ENCODE data around the gene PDE4A. TPM values are rescaled to one million over a fixed set of nuclear protein-coding genes. Genes with fewer than 3 reads are reported as not detected.

PDE4A gene
- total RNA-seq, 2 donors from 2014 or later: 24.9 to 25.5 TPM

DNA sequence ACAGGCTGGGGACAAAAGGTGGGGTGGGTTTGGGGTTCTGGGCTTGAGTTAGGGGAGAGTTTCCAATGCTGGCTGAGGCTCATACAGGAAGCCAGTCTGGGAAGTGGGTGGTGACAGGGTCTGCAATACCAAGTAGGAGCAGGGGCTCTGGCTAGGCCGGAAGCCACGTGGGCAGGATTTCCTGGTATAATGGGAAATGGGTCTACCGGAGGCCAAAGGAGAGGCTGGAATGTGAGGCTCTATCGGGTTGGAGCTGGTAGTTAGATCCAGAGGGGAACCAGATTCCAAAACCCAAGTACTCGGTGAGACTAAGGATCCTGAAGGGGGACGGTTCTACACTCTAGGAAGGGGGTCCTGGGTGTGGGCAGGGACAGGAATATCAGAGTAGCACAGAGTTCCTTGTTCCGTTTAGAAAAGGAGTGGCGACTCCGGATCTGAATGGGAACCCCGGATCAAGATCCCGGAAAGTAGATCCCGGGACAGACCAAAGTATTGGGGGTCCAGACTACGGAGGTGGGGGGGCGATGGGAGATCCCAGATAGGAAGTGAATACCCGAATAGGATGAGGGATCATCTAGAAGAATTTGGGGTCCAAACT is 17.8 kb upstream of the PDE4A start:
- H3K4me3 ChIP-seq: peak overlapping the region; percentile 94
- DNase-seq (ENCODE audit: low spot score) (no peak), ATAC-seq (ENCODE audit: insufficient number of reproducible peaks, low FRiP score, low read depth) (no peak)
- H3K36me3 ChIP-seq: no peaks in the 10 kb centered on the region
- H3K4me1 ChIP-seq (ENCODE audit: control insufficient read depth in 1 of 2, low read depth in 2 of 2): peaks cover 24 to 40% of the 10 kb centered on the region in 2 donors
- H3K9me3 ChIP-seq: no peaks in the 10 kb centered on the region
- TF ChIP-seq, protein P1, sequence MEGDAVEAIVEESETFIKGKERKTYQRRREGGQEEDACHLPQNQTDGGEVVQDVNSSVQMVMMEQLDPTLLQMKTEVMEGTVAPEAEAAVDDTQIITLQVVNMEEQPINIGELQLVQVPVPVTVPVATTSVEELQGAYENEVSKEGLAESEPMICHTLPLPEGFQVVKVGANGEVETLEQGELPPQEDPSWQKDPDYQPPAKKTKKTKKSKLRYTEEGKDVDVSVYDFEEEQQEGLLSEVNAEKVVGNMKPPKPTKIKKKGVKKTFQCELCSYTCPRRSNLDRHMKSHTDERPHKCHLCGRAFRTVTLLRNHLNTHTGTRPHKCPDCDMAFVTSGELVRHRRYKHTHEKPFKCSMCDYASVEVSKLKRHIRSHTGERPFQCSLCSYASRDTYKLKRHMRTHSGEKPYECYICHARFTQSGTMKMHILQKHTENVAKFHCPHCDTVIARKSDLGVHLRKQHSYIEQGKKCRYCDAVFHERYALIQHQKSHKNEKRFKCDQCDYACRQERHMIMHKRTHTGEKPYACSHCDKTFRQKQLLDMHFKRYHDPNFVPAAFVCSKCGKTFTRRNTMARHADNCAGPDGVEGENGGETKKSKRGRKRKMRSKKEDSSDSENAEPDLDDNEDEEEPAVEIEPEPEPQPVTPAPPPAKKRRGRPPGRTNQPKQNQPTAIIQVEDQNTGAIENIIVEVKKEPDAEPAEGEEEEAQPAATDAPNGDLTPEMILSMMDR (IDR thresholded peaks at IDR 0.05): no peak
- H3K27ac ChIP-seq: peak overlapping the region in 1 of 2 donors; percentile 52
- H3K27me3 ChIP-seq (replicated peaks; ENCODE audit: insufficient read depth): peaks cover 10% of the 10 kb centered on the region

DNA sequence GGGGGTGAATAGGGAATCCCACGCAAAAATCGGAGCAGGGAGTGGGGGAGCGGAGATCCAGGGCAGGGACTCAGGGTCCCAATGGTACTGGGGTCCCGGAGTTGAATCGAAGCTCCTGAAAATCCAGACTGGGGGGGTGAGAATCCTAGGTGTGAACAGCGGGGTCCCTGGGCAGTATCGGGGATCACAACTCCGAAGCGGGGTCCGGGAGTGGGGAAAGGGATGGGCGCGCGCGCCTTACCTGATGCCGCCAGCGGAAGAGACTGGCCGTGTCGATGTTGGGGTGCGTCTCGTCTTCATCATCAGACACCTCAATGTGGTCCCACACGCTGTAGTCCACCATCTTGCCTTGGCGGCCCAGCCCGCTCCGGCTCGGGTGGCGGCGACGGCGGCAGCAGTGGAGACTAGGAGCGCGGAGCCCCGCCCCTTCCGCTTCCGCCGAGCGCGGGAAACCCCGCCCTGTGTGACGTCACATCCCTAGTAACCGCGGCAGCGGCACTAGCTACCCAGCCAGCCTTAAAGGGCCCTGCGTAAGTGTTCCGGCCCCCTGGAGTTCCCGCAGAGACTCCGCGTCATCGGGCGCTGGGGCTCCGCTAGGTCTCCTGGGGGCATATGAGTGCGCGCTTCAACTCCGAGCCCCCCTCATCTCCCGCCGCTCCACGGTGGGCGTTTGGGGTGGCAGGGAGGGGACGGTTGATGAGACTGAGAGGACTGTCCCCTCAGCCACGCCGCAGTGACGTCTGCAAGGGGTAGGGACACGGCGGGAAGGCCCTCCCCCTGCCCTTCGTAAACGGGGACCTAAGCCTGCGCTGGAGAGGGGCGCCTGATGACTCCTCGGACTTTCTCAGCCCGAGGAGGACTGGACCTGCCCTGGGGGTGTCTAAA is 17.0 kb upstream of the PDE4A start, which contains the start of gene CDC37:
Gene CDC37 (minus strand): TSS at position 406 of the 885 bp plus-strand sequence. CDS start 63 bp downstream, at position 343.
- Histone ChIP-seq H3K27ac (peak within 1 kb of the TSS; percentile 52 to 54), H3K4me1 (ENCODE audit: control insufficient read depth in 1 of 2, low read depth in 2 of 2) (peaks cover 24 to 40% of the 10 kb centered on the region in 2 donors), H3K9me3 (no peaks in the 10 kb centered on the region), H3K27me3 (replicated peaks; ENCODE audit: insufficient read depth) (peaks cover 10% of the 10 kb centered on the region), H3K36me3 (no peaks in the 10 kb centered on the region), H3K4me3 (peak within 1 kb of the TSS; percentile 94)
- DNase-seq (ENCODE audit: low spot score) (peak; percentile 84), ATAC-seq (ENCODE audit: insufficient number of reproducible peaks, low FRiP score, low read depth) (peak; percentile 91)
- TF ChIP-seq, protein P1 (IDR thresholded peaks at IDR 0.05): no peak

- H3K27ac ChIP-seq: no peak overlapping the region
- ATAC-seq (ENCODE audit: insufficient number of reproducible peaks, low FRiP score, low read depth): no peak
- TF ChIP-seq, protein P1 (IDR thresholded peaks at IDR 0.05): no peak
These were observed 15.2 kb upstream of the PDE4A start for GRCh38 chr19:10404888-10405820.

GRCh38 chr19:10406191-10406590 is 14.1 kb upstream of the PDE4A start:
- TF ChIP-seq, protein P1 (IDR thresholded peaks at IDR 0.05): no peak
- ATAC-seq (ENCODE audit: insufficient number of reproducible peaks, low FRiP score, low read depth): no peak
- Histone ChIP-seq H3K36me3 (no peaks in the 10 kb centered on the region), H3K9me3 (no peaks in the 10 kb centered on the region), H3K4me1 (ENCODE audit: control insufficient read depth in 1 of 2, low read depth in 2 of 2) (peaks cover 22 to 31% of the 10 kb centered on the region in 2 donors), H3K4me3 (no peak overlapping the region), H3K27ac (no peak overlapping the region), H3K27me3 (replicated peaks; ENCODE audit: insufficient read depth) (peaks cover 10% of the 10 kb centered on the region)
- no peak for DNase-seq (ENCODE audit: low spot score)

More at GRCh38 chr19:10404888-10405820, 15.2 kb upstream of the PDE4A start:
- H3K27me3 ChIP-seq (replicated peaks; ENCODE audit: insufficient read depth): peaks cover 10% of the 10 kb centered on the region
- H3K4me1 ChIP-seq (ENCODE audit: control insufficient read depth in 1 of 2, low read depth in 2 of 2): peaks cover 24 to 40% of the 10 kb centered on the region in 2 donors
- H3K4me3 ChIP-seq: peak overlapping the region; percentile 94
- no peak for DNase-seq (ENCODE audit: low spot score)
- H3K9me3 ChIP-seq: no peaks in the 10 kb centered on the region
- no peaks in the 10 kb centered on the region for H3K36me3 ChIP-seq

All from thoracic aorta (tissue), 2 donors.